GM12878 (cell line): ENCODE data around the gene SEC31A. TPM values are rescaled to one million over a fixed set of nuclear protein-coding genes. Genes with fewer than 3 reads are reported as not detected.

Experiments used
- ATAC-seq: fragments of 200-7000 bp; cut with Tn5 transposase; 3 replicates; pipeline ENCODE4 v1.9.1; 2020; ENCODE audit warnings: mild to moderate bottlenecking, moderate library complexity
- BruUV-seq: library from RNA; stranded (reverse); fragments of 400-500 nt; replicated peaks from 2 replicates; lab custom pipeline; 2021; lab: Mats Ljungman, UMichigan
- CTCF ChIA-PET: fragments of 300-600 bp; sonication (Branson Sonifier 250); formaldehyde crosslinking; extraction: SDS; loops from one replicate; lab custom pipeline; 2021; ENCODE audit warnings: inconsistent platforms; lab: Yijun Ruan, JAX
- POLR2A ChIA-PET: fragments of 350-600 bp; formaldehyde crosslinking; extraction: SDS; loops from one replicate; lab custom pipeline; 2021; ENCODE audit warnings: inconsistent platforms; lab: Charles Lee
- RAD21 ChIA-PET: fragments of 300-600 bp; sonication (Branson Sonifier 250); formaldehyde crosslinking; loops from one replicate; lab custom pipeline; 2023; ENCODE audit warnings: antibody characterized with exemption; ENCODE audit not compliant: unreplicated experiment; lab: Charles Lee
- SMC1A ChIA-PET: fragments of 300-600 bp; sonication (Branson Sonifier 250); formaldehyde crosslinking; loops from one replicate; lab custom pipeline; 2023; ENCODE audit not compliant: unreplicated experiment, uncharacterized antibody; lab: Charles Lee
- DNase-seq: peaks from one replicate; pipeline ENCODE4 v3.0.0-alpha.2; 2011; ENCODE audit warnings: low read depth, low spot score
- FAIRE-seq: peaks from 3 replicates; lab custom pipeline; 2011; peaks lifted over from hg19 to GRCh38; lab: Jason Lieb, UNC
- H2AFZ ChIP-seq: 2 replicates; pipeline ENCODE4 v1.6.0; 2011; ENCODE audit warnings: low read depth, low read length, control low read depth; ENCODE audit not compliant: control insufficient read depth
- H3K27ac ChIP-seq: 2 replicates; pipeline ENCODE4 v1.5.1; 2011; ENCODE audit warnings: control low read depth; ENCODE audit not compliant: control insufficient read depth, insufficient read depth
- H3K27me3 ChIP-seq, 2 experiments: replicated peaks in 1 of 2; 2 replicates each; pipeline versions ENCODE4 v1.6.0 to v1.6.1; 2011; ENCODE audit warnings: low read length in 1 of 2; ENCODE audit not compliant: control insufficient read depth in 2 of 2, insufficient read depth in 2 of 2
- H3K36me3 ChIP-seq, 2 experiments: 2 replicates each; pipeline ENCODE4 v1.5.1; 2011; ENCODE audit warnings: low read length in 1 of 2; ENCODE audit not compliant: control insufficient read depth in 2 of 2, insufficient read depth in 2 of 2
- H3K4me1 ChIP-seq: 2 replicates; pipeline ENCODE4 v1.6.1; 2011; ENCODE audit warnings: mild to moderate bottlenecking, low read length, moderate library complexity, mixed read lengths; ENCODE audit not compliant: control insufficient read depth, insufficient read depth
- H3K4me2 ChIP-seq: 2 replicates; pipeline ENCODE4 v1.6.0; 2011; ENCODE audit warnings: control low read depth; ENCODE audit not compliant: control insufficient read depth, insufficient read depth
- H3K4me3 ChIP-seq: fragments of 200-600 bp; sonication (generic); 2 replicates; pipeline ENCODE4 v1.5.1; 2016
- H3K79me2 ChIP-seq: 2 replicates; pipeline ENCODE4 v1.6.0; 2011; ENCODE audit warnings: low read length; ENCODE audit not compliant: control insufficient read depth, insufficient read depth
- H3K9ac ChIP-seq: 2 replicates; pipeline ENCODE4 v1.8.0; 2011; ENCODE audit warnings: low read length, control low read depth, mixed read lengths; ENCODE audit not compliant: control insufficient read depth, insufficient read depth
- H3K9me3 ChIP-seq: replicated peaks from 3 replicates; pipeline ENCODE4 v1.5.1; 2011; ENCODE audit warnings: mild to moderate bottlenecking, low read length; ENCODE audit not compliant: control insufficient read depth, insufficient read depth
- H4K20me1 ChIP-seq: 2 replicates; pipeline ENCODE4 v1.6.0; 2011; ENCODE audit not compliant: control insufficient read depth, insufficient read depth
- CBX5 ChIP-seq: sonication (generic); IDR thresholded peaks from 2 replicates; pipeline ENCODE4 v1.6.1; 2016; ENCODE audit warnings: low read depth, moderate library complexity, mild to moderate bottlenecking, inconsistent platforms
- CEBPZ ChIP-seq: fragments of 150-350 bp; IDR thresholded peaks from 2 replicates; pipeline ENCODE4 v1.6.1; 2016; ENCODE audit warnings: low read depth, low read length
- MEF2A ChIP-seq: IDR thresholded peaks from 2 replicates; pipeline ENCODE4 v1.6.1; 2011; ENCODE audit warnings: low read depth, mild to moderate bottlenecking, low read length, moderate library complexity; ENCODE audit not compliant: insufficient read depth
- MLLT1 ChIP-seq: fragments of 450-650 bp; IDR thresholded peaks from 2 replicates; pipeline ENCODE4 v1.6.1; 2016; ENCODE audit warnings: mild to moderate bottlenecking
- NKRF ChIP-seq: fragments of 450-650 bp; conservative IDR thresholded peaks from 2 replicates; pipeline ENCODE4 v1.6.1; 2017; ENCODE audit warnings: mild to moderate bottlenecking, moderate library complexity
- SMARCA5 ChIP-seq: fragments of 450-650 bp; IDR thresholded peaks from 2 replicates; pipeline ENCODE4 v1.6.1; 2017; ENCODE audit warnings: mild to moderate bottlenecking
- SMC3 ChIP-seq: IDR thresholded peaks from 2 replicates; pipeline ENCODE4 v1.6.1; 2011; ENCODE audit warnings: low read length, improper control_type of control experiment, borderline replicate concordance
- TBL1XR1 ChIP-seq: IDR thresholded peaks from 2 replicates; pipeline ENCODE4 v1.6.1; 2012; ENCODE audit warnings: low read depth, low read length, improper control_type of control experiment
- TCF3 ChIP-seq: IDR thresholded peaks from 2 replicates; pipeline ENCODE4 v1.6.1; 2012; ENCODE audit warnings: low read depth, mild to moderate bottlenecking, low read length, borderline replicate concordance; ENCODE audit not compliant: insufficient read depth
- ZBTB11 ChIP-seq: fragments of 450-650 bp; formaldehyde crosslinking; IDR thresholded peaks from 2 replicates; pipeline ENCODE4 v1.5.0; 2022; ENCODE audit warnings: mild to moderate bottlenecking, missing genetic modification characterization
- in situ Hi-C: fragments of 300-500 bp; cut with MboI; formaldehyde crosslinking; loops from 9 replicates; pipeline ENCODE4 v1.14.3; 2018; ENCODE audit warnings: mixed read lengths
- intact Hi-C: fragments of 100-400 bp; cut with micrococcal nuclease; formaldehyde crosslinking; loops from one replicate; pipeline ENCODE4 v1.14.2; 2022; ENCODE audit not compliant: unreplicated experiment
- polyA plus RNA-seq, 11 experiments: library from polyadenylated mRNA; depleted of rRNA in 4 of 11; unstranded in 6 of 11; stranded (reverse) in 5 of 11; fragments of >200 nt; fragmentation: Nextera tagmentation in 4 of 11; fragmentation: Illumina TruSeq in 1 of 11; extraction: Ambion mirVana in 4 of 11; extraction: Trizol in 1 of 11; gene quantifications; 1 replicate in 1 of 11; 2 replicates in 10 of 11; pipeline versions ENCODE4 v1.2.1 to v1.2.3, GENCODE V29; 2011 to 2016; ENCODE audit warnings: inconsistent platforms in 2 of 11, missing spikeins in 2 of 11, low read depth in 1 of 11
- total RNA-seq, 4 experiments: library from RNA; depleted of rRNA in 3 of 4; stranded (reverse); fragments of >200 nt in 3 of 4; fragmentation: Illumina TruSeq in 1 of 4; extraction: Trizol in 1 of 4; gene quantifications; 2 replicates each; pipeline versions ENCODE4 v1.2.1 to v1.2.3, GENCODE V29; 2013 to 2021

SEC31A gene
- total and polyA plus RNA-seq, 10 of the 15 experiments (the other 5 are each of a cell fraction or from before 2014, with no cell fraction given) = 74.6 to 171 (median 129) TPM

- ChIA-PET CTCF (no interaction called here), POLR2A (no interaction called here), SMC1A (interaction anchor here (0.8 kb wide), 1 partner anchor 16 kb away, joined by 3 read pairs; no protein-coding TSS in a partner anchor), RAD21 (no interaction called here)
- Histone ChIP-seq H3K27ac (no peak overlapping the region), H2AFZ (no peak overlapping the region), H3K4me3 (no peak overlapping the region), H3K4me1 (no peaks in the 10 kb centered on the region), H3K36me3 (peaks cover 1 to 4% of the 10 kb centered on the region in 2 experiments; a peak in 3 of 4 replicates), H3K9ac (no peak overlapping the region), H4K20me1 (no peaks in the 10 kb centered on the region), H3K4me2 (no peak overlapping the region), H3K9me3 (no peaks in the 10 kb centered on the region), H3K79me2 (no peaks in the 10 kb centered on the region), H3K27me3 (no peaks in the 10 kb centered on the region)
- in situ Hi-C loops (no loop called here), intact Hi-C loops (no loop called here)
- ATAC-seq = no peak
- no TSS peak for BruUV-seq
- FAIRE-seq = no peak
- DNase-seq = no peak
- no peak for TF ChIP-seq ZBTB11 (CRISPR knock-in tag)
- no peak for TF ChIP-seq CEBPZ
- no peak for TF ChIP-seq MEF2A
- no peak for TF ChIP-seq SMC3
- no peak for TF ChIP-seq NKRF
- TF ChIP-seq TCF3 = no peak
- no peak for TF ChIP-seq MLLT1
- no peak for TF ChIP-seq SMARCA5
- TF ChIP-seq TBL1XR1 = no peak
- TF ChIP-seq CBX5 = no peak
These were observed 43.5 kb upstream of the SEC31A start for GRCh38 chr4:82934441-82934840.
